HG03521 (cell line): ENCODE data around the gene DLG2.

ENCODE experiments used
- ATAC-seq: cut with Tn5 transposase; IDR thresholded peaks from one replicate; pipeline ENCODE4 v1.9.1; 2021; ENCODE audit warnings: mild to moderate bottlenecking, moderate library complexity; ENCODE audit not compliant: unreplicated experiment

DLG2 gene

GRCh38 chr11:83682611-83682973 is 1944.6 kb downstream of the DLG2 start:
- ATAC-seq = peak; percentile 84

- ATAC-seq = no peak
Observed at GRCh38 chr11:83681906-83682610, 1945.1 kb downstream of the DLG2 start.

GRCh38 chr11:83681031-83681781 is 1945.9 kb downstream of the DLG2 start:
- peak; percentile 68 for ATAC-seq

GRCh38 chr11:83680321-83680720 is 1946.8 kb downstream of the DLG2 start:
- no peak for ATAC-seq

- no peak for ATAC-seq
Observed at GRCh38 chr11:83678831-83679584, 1948.1 kb downstream of the DLG2 start.

- ATAC-seq = no peak
Observed at GRCh38 chr11:83677730-83678129, 1949.4 kb downstream of the DLG2 start.

GRCh38 chr11:83676056-83676601 is 1951.0 kb downstream of the DLG2 start:
- no peak for ATAC-seq

- ATAC-seq = no peak
Observed at GRCh38 chr11:83674102-83674896, 1952.8 kb downstream of the DLG2 start.

GRCh38 chr11:83671289-83671688 is 1955.9 kb downstream of the DLG2 start:
- ATAC-seq = no peak

- ATAC-seq = no peak
Observed at GRCh38 chr11:83666149-83666548, 1961.0 kb downstream of the DLG2 start.

GRCh38 chr11:83663988-83664387 is 1963.2 kb downstream of the DLG2 start:
- ATAC-seq = no peak

- ATAC-seq = no peak
Observed at GRCh38 chr11:83663446-83663845, 1963.7 kb downstream of the DLG2 start.

GRCh38 chr11:83662494-83662893 is 1964.7 kb downstream of the DLG2 start:
- no peak for ATAC-seq

- ATAC-seq = no peak
Observed at GRCh38 chr11:83661491-83662350, 1965.4 kb downstream of the DLG2 start.

- no peak for ATAC-seq
Observed at GRCh38 chr11:83659466-83659865, 1967.7 kb downstream of the DLG2 start.

- no peak for ATAC-seq
Observed at GRCh38 chr11:83656796-83657330, 1970.3 kb downstream of the DLG2 start.

GRCh38 chr11:83655976-83656375 is 1971.2 kb downstream of the DLG2 start:
- ATAC-seq = no peak

- ATAC-seq = no peak
Observed at GRCh38 chr11:83649528-83649855, 1977.7 kb downstream of the DLG2 start.
